T-helper 2 cell treated with Interferon-gamma antibody and Interleukin-4, amounts not matched to agents 5 μg/mL and 100 μg/mL, for 36 hours (primary cell): ENCODE results near the gene PODNL1.

Experiments
- DNase-seq: peaks from one replicate; pipeline ENCODE4 v3.0.0; 2021; ENCODE audit warnings: low spot score
- H3K27ac Mint-ChIP-seq: one replicate; pipeline ENCODE4 v1.8.0; 2021; ENCODE audit warnings: mild to moderate bottlenecking, mixed read lengths
- H3K27me3 Mint-ChIP-seq: one replicate; pipeline ENCODE4 v1.8.0; 2021; ENCODE audit warnings: low read depth, mixed read lengths
- H3K36me3 Mint-ChIP-seq: one replicate; pipeline ENCODE4 v1.8.0; 2021; ENCODE audit warnings: low read depth, mixed read lengths
- H3K4me1 Mint-ChIP-seq: one replicate; pipeline ENCODE4 v1.8.0; 2021; ENCODE audit warnings: low read depth, mixed read lengths
- H3K4me3 Mint-ChIP-seq: one replicate; pipeline ENCODE4 v1.8.0; 2022; ENCODE audit warnings: mild to moderate bottlenecking, moderate library complexity, mixed read lengths
- H3K9me3 Mint-ChIP-seq: one replicate; pipeline ENCODE4 v1.8.0; 2021; ENCODE audit warnings: mixed read lengths

Gene PODNL1, protein sequence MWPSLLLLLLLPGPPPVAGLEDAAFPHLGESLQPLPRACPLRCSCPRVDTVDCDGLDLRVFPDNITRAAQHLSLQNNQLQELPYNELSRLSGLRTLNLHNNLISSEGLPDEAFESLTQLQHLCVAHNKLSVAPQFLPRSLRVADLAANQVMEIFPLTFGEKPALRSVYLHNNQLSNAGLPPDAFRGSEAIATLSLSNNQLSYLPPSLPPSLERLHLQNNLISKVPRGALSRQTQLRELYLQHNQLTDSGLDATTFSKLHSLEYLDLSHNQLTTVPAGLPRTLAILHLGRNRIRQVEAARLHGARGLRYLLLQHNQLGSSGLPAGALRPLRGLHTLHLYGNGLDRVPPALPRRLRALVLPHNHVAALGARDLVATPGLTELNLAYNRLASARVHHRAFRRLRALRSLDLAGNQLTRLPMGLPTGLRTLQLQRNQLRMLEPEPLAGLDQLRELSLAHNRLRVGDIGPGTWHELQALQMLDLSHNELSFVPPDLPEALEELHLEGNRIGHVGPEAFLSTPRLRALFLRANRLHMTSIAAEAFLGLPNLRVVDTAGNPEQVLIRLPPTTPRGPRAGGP

DNA sequence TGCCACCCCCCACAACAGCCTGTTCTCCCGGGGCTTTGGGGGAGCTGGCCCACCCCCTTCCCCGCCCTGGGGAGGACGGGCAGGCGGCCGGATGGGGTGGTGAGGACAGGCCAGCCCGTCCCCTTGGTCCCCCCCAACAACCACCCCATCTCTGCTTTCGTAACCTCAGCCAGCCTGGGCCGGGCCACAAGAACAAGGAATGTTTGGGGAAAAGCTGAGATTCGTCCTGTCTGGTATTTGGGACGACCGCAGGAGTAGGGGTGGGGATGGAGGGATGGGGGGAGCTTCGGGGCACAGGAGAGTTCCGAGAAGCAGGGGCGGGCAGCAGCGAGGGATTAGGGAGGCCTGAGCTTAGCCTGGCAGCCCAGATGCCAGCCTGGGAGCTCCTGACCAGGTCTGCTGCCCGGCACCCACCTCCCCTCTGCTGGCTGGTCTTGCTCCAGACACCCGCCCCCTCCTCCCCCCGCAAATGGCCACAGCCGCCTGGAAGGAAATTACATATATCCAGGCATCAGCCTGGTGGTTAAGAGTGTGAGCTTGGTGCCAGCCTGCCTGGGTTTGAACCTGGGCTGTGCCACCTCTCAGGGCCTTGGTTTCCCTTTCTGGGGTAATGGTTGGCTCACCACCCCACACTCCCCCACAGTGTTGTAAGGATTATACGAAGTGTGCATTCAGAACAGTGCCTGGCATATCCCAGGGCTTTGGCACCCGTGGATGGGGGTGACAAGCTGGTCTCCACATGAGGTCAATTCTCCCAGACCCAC lies at the start of gene PODNL1:
PODNL1 (minus strand) TSS at position 117 of the 764 bp plus-strand sequence. CDS start 236 bp downstream, outside the sequence.
- Mint-ChIP-seq H3K27ac (no peak within 1 kb of the TSS), H3K27me3 (peaks cover 9% of the 10 kb centered on the region), H3K36me3 (no peaks in the 10 kb centered on the region), H3K4me3 (no peak within 1 kb of the TSS), H3K4me1 (peaks cover 2% of the 10 kb centered on the region), H3K9me3 (no peaks in the 10 kb centered on the region)
- DNase-seq, result no peak

DNA sequence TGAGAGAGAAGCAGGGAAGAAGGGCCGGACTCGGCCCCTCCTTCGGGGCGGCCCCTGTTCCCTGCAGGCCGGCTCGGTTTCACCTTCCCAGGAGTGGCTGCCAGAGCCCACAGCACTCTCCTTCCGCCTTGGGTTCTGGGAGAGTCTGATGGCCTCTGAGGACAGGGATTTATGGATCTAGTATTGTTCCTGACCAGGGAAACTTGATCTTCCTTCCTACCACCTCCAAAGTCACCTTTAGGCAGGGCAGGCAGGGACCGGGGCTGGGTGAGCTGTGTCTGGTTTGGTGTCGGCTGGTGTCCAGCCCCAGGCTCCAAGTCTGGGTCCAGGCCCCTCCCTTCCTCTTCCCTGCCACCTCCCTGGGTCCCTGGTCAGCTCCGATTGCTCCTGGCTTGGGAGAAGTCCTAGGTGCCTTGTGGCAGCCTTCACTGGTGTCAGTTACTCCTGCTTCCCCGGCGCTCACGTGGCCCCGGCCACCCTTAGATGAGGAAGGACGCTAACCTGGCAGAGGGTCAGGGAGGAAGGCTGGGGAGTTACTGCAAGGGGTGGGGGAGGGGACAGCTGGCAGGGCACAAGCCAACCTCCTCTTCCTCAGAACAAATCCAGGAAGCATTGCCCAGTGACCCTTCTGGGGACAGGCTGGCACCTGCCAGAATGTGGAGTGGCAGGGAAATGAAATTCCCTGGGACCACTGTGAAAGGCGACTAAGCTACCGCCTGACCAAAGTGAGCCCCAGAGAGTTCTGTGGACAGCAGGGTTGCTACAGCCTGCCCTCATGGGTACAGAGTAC lies 49.1 kb upstream of the PODNL1 start:
- DNase-seq, result no peak
- Mint-ChIP-seq H3K36me3 (peaks cover 24% of the 10 kb centered on the region), H3K9me3 (no peaks in the 10 kb centered on the region), H3K27me3 (no peaks in the 10 kb centered on the region), H3K27ac (peak overlapping the region; percentile 97), H3K4me3 (peak overlapping the region; percentile 77), H3K4me1 (peaks cover 44% of the 10 kb centered on the region)

DNA sequence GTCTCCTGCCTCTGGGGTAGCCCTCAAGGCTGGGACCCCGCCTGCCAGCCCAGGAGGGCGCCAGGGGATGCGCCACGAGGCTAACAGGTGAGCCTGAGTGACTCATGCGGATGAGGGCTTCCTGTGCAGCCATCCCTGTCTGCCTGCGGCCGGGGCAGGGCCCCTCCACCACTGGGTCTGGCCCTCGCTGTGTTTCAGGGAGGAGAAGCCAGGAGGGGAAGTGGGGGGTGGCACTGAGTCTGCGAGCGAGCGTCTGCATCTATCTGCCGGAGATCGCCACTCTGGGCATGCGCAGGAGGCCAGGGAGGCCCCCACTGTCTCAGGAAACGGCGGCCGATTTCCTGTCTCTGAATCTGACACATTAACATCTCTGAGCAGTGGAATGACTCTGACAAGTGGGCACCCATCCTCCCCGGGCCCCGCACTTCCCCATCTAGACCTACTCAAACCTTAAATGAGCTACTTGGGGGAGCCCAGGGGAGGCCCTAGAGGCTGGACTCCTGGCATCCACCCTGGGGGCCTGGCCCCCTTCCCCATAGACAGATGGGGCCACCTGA lies 48.2 kb upstream of the PODNL1 start:
- Mint-ChIP-seq H3K27ac (peak overlapping the region; percentile 97), H3K9me3 (no peaks in the 10 kb centered on the region), H3K4me3 (peak overlapping the region; percentile 77), H3K36me3 (peaks cover 21% of the 10 kb centered on the region), H3K27me3 (no peaks in the 10 kb centered on the region), H3K4me1 (peaks cover 49% of the 10 kb centered on the region)
- DNase-seq, result peak; percentile 98

DNA sequence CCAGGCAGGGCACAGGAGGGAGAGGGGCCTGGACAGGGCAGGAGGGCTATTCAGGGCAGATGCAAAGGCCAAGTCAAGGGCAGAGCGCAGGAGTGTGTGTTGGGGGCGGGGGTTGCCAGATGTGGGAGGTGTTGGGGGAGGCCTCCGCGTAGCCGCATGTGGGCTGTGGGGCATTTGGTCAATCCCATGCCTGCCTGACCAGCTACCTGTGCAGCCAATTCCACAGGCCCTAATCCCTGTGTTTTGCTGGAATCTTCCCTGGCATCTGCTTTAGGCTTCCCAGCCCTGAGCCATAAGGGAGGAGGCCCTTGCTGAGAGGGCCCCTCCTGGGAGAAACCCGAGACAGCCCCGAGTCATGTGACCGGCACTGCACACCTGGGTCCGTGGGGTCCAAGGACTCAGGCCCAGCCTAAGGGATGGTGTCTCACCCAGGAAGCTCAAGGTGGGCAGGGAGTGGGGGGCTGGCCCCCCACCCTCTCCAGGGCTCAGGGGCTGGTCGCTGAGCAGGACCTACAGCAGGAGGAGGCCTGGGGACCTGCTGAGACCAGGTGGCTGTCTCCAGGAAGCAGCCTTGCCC lies 47.6 kb upstream of the PODNL1 start:
- Mint-ChIP-seq H3K4me3 (peak overlapping the region; percentile 77), H3K27me3 (no peaks in the 10 kb centered on the region), H3K36me3 (peaks cover 17% of the 10 kb centered on the region), H3K9me3 (no peaks in the 10 kb centered on the region), H3K27ac (peak overlapping the region; percentile 97), H3K4me1 (peaks cover 47% of the 10 kb centered on the region)
- no peak for DNase-seq

DNA sequence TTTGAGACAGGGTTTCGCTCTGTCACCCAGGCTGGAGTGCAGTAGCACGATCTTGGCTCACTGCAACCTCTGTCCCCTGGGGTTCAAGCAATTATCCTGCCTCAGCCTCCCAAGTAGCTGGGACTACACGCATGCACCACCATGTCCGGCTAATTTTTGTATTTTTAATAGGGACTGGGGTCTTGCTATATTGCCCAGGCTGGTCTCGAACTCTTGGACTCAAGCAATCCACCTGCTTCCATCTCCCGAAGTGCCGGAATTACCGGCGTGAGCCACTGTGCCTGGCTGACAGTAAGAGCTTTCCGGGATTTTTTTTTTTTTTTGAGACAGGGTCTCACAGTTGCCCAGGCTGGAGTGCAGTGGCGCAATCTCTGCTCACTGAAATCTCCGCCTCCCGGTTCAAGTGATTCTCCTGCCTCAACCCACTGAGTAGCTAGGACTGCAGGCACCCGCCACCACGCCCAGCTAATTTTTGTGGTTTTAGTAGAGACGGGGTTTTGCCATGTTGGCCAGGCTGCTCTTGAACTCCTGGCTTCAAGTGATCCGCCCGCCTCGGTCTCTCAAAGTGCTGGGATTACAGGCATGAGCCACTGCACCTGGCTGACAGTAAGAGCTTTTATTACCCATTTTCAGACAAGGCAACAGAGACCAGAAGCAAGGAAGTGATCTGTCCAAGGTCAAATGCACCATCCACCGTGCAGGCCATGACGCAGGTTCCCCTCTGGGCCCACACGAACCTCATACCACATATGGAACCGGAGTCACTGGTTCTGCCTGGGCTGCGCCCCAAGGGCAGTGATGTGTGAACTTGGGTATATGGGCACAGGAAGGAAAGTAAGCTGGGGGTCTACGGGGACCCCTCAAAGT lies 46.9 kb upstream of the PODNL1 start:
- Mint-ChIP-seq H3K4me3 (peak overlapping the region; percentile 65), H3K36me3 (peaks cover 13% of the 10 kb centered on the region), H3K4me1 (peaks cover 45% of the 10 kb centered on the region), H3K27ac (peak overlapping the region; percentile 97), H3K9me3 (no peaks in the 10 kb centered on the region), H3K27me3 (no peaks in the 10 kb centered on the region)
- DNase-seq, result no peak

DNA sequence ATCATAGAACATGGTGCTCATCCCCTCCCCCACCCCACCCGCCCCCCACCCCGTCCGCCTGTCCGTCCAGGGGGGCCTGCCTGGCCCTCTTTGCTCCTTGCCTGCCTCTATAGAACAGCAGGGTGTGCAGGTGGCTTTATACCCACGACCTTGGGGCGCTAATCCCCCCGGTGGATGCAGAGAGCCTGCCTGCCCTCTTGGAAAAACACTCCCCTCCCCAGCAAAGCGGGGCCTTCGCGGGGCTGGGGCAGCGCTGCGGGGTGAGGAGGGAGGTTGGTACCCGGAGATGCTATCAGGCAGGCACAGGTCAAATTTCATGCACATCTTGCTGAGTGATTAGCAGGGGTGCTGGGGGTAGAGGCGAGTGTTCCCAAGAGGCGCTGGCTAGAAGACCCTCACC lies 46.0 kb upstream of the PODNL1 start:
- no peaks in the 10 kb centered on the region for H3K9me3 Mint-ChIP-seq
- no peaks in the 10 kb centered on the region for H3K27me3 Mint-ChIP-seq
- no peak overlapping the region for H3K4me3 Mint-ChIP-seq
- H3K4me1 Mint-ChIP-seq, result peaks cover 39% of the 10 kb centered on the region
- DNase-seq, result no peak
- H3K36me3 Mint-ChIP-seq, result peaks cover 8% of the 10 kb centered on the region
- H3K27ac Mint-ChIP-seq, result no peak overlapping the region

DNA sequence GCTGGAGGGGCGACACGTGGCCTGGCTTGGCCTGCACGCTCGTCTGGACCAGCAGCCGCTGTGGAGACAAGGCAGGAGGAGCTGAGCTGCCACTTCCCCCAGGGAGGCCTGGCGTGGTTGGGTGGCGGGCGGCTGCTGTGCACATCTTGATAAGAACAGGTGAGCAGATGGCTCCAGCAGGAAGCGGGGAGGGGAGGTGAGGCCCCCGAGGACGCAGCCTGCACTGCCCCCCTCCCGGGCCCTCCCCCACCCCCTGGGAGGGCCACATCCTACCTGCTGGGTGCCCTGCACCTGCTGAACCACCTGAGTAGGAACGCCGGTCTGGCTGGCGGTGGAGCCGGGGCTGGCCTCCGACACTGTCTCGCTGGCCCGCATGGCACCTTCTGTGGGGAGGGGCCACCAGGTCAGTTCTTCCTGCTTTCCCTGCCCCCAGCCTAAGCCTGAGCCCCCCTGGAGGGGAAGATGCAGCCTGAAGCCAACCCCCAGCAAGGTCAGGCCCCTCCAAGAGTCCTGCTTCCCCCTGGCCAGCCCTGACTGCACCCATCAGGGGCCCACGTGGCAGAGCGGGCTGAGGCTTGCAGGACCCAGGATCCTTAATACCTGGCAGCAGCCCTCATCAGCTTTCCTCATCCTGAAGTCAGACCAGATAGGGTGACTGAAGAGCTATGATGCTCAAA lies 45.1 kb upstream of the PODNL1 start:
- DNase-seq, result no peak
- no peaks in the 10 kb centered on the region for H3K27me3 Mint-ChIP-seq
- H3K27ac Mint-ChIP-seq, result no peak overlapping the region
- H3K9me3 Mint-ChIP-seq, result no peaks in the 10 kb centered on the region
- no peaks in the 10 kb centered on the region for H3K36me3 Mint-ChIP-seq
- peaks cover 34% of the 10 kb centered on the region for H3K4me1 Mint-ChIP-seq
- H3K4me3 Mint-ChIP-seq, result no peak overlapping the region

DNA sequence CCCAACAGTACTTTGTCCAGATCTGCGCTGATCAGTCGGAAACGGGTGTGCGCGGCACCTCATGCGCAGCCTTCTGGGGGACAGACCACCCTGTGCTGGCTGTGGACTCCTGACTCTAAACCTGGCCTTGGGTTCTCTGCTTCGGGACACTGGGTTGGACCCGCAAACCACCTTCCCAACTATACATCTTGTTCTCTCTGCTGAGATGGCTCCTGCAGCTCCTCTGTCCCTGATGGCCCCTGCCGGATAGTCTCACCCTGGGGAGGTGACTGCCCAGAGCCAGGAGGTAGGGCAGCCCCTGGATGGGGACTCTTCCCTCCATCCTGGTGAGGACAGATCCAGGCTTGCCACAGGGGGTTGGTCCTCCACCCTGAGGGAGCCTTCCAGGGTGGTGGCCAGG lies 44.6 kb upstream of the PODNL1 start:
- no peaks in the 10 kb centered on the region for H3K36me3 Mint-ChIP-seq
- H3K27me3 Mint-ChIP-seq, result no peaks in the 10 kb centered on the region
- no peak overlapping the region for H3K27ac Mint-ChIP-seq
- no peak overlapping the region for H3K4me3 Mint-ChIP-seq
- no peaks in the 10 kb centered on the region for H3K9me3 Mint-ChIP-seq
- peaks cover 32% of the 10 kb centered on the region for H3K4me1 Mint-ChIP-seq
- no peak for DNase-seq

DNA sequence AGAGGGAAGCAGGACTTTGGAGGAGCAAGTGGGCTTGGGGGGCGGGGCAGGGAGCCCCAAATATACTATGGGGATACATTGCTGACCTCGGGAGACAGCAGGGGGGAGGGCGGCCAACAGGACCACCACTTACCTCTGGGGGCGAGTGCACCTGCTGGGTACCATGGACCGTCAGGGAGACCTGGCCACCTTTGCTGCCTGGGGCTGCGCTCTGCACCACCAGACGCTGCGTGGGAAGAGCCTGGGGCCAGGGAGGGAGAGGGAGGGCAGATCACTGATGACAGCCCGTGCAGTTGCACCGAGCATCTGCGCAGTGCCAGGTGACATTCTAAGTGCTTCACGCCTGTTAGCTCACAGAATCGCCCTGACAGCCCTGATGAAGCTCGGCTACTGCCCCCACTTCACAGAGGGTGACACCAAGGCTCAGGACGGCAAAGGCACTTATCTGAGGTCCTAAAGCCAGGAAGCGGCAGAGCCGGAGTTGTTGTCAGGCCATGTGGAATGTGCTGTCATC lies 43.8 kb upstream of the PODNL1 start:
- peaks cover 25% of the 10 kb centered on the region for H3K4me1 Mint-ChIP-seq
- H3K36me3 Mint-ChIP-seq, result no peaks in the 10 kb centered on the region
- H3K27me3 Mint-ChIP-seq, result no peaks in the 10 kb centered on the region
- H3K4me3 Mint-ChIP-seq, result no peak overlapping the region
- H3K27ac Mint-ChIP-seq, result no peak overlapping the region
- no peak for DNase-seq
- no peaks in the 10 kb centered on the region for H3K9me3 Mint-ChIP-seq

DNA sequence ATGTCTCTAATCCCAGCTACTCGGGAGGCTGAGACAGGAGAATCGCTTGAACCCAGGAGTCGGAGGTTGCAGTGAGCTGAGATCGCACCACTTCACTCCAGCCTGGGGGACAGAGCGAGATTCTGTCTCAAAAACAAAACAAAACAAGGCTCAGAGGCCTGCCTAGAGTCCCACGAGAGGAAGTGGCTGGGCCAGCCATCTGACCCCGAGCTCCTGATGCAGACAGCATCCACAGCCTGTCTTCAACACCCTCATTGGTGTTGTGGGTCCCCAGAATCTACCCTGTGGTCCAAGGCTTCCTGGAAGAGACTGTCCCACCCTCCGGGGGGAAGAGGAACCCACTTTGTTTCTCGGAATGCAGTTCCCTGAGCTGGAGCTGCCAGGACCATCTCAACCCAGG lies 43.2 kb upstream of the PODNL1 start:
- no peak for DNase-seq
- peaks cover under 1% of the 10 kb centered on the region for H3K36me3 Mint-ChIP-seq
- peaks cover 22% of the 10 kb centered on the region for H3K4me1 Mint-ChIP-seq
- H3K4me3 Mint-ChIP-seq, result no peak overlapping the region
- H3K27ac Mint-ChIP-seq, result peak overlapping the region; percentile 26
- no peaks in the 10 kb centered on the region for H3K9me3 Mint-ChIP-seq
- H3K27me3 Mint-ChIP-seq, result no peaks in the 10 kb centered on the region

DNA sequence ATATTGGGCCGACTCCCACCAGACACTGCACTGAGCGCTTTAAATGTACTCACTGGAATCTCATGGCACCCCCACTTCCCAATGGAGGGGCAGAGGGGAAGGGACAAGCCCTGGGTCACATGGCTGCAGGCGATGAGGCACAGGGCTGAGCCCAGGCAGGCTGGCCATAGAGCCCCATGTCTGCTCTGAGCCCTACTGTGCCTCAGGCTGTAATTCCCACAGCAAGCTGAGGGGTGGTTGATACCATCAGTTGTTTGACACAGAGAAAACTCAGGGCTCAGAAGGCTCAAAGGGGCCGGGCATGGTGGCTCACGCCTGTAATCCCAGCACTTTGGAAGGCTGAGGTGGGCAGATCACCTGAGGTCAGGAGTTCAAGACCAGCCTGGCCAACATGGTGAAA lies 42.8 kb upstream of the PODNL1 start:
- Mint-ChIP-seq H3K4me3 (no peak overlapping the region), H3K27ac (peak overlapping the region; percentile 26), H3K36me3 (peaks cover 2% of the 10 kb centered on the region), H3K9me3 (no peaks in the 10 kb centered on the region), H3K4me1 (peaks cover 21% of the 10 kb centered on the region), H3K27me3 (no peaks in the 10 kb centered on the region)
- DNase-seq, result no peak

DNA sequence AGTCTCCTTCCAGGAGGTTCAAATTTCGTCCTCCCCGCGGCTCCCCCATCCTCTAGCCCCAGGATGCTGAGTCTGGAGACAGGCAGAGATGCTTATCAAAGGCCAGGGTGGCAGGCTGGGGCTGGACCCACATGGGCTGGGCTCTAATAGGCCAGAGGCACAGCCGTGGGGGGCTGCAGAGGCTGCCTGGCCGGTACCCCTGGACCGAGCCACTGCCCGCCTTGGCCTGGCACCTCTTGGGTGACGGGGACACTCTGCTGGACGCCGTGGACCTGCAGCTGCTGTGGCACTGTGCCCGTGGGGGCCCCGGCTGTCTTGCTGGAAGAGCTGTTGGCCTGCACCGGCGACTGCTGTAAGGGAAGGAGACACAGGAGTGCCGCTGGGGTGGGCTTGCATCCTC lies 42.1 kb upstream of the PODNL1 start:
- Mint-ChIP-seq H3K27ac (no peak overlapping the region), H3K36me3 (peaks cover 2% of the 10 kb centered on the region), H3K4me1 (peaks cover 16% of the 10 kb centered on the region), H3K4me3 (no peak overlapping the region), H3K27me3 (no peaks in the 10 kb centered on the region), H3K9me3 (no peaks in the 10 kb centered on the region)
- no peak for DNase-seq
